ENCODE data around the gene THRSP.

DNA sequence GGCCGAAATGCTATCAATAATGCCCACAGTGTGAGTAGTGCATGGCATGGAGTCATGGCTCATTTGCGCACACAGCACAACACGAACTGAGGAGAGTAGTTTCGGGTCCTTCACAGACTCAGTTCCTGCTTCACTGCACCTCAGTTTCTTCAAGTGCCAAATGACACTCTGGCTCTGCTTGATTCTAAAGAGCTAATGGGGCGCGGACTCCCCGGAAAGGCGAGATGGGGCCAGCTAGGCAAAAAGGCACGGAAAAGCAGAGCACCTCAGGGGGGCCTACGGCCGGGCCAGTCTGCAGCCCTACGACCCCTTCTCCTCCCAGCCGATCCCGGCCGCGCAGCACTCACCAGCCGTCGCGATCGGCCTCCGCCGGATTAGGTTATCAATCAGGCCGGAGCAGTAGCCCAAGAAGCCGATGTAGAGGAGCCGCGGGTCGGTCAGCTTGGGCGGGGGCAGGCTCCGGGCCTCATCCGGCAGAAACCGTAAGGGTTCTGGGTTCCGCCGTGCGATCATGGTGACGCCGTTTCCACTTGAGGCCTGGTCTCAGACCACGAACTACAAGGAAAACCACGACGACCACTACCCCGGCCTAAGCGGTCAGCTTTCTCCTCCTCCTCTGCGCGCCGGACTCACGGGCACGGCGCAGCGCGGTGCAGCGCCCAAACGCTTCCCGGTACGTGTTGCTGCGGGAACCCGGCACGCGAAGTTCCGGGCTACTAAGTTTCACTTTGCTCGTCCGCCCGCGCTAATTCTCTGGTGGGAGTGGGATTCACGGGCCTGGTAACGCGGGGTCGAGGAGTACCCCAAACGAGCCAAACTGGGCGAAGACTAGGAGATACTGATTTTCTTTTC is 15.8 kb downstream of the THRSP start, which contains the start of gene NDUFC2:
- TF ChIP-seq, protein P1, sequence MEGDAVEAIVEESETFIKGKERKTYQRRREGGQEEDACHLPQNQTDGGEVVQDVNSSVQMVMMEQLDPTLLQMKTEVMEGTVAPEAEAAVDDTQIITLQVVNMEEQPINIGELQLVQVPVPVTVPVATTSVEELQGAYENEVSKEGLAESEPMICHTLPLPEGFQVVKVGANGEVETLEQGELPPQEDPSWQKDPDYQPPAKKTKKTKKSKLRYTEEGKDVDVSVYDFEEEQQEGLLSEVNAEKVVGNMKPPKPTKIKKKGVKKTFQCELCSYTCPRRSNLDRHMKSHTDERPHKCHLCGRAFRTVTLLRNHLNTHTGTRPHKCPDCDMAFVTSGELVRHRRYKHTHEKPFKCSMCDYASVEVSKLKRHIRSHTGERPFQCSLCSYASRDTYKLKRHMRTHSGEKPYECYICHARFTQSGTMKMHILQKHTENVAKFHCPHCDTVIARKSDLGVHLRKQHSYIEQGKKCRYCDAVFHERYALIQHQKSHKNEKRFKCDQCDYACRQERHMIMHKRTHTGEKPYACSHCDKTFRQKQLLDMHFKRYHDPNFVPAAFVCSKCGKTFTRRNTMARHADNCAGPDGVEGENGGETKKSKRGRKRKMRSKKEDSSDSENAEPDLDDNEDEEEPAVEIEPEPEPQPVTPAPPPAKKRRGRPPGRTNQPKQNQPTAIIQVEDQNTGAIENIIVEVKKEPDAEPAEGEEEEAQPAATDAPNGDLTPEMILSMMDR (IDR thresholded peaks at IDR 0.05), result peak in 1 of 3 experiments; percentile 27
- TF ChIP-seq POLR2AphosphoS5 (IDR thresholded peaks at IDR 0.05) (peak; percentile 84 to 88), EP300 (IDR thresholded peaks at IDR 0.05) (no peak)

Data from esophagus muscularis mucosa (tissue), 4 donors.